ENCODE data around the gene NPY5R.

Gene NPY5R

DNA sequence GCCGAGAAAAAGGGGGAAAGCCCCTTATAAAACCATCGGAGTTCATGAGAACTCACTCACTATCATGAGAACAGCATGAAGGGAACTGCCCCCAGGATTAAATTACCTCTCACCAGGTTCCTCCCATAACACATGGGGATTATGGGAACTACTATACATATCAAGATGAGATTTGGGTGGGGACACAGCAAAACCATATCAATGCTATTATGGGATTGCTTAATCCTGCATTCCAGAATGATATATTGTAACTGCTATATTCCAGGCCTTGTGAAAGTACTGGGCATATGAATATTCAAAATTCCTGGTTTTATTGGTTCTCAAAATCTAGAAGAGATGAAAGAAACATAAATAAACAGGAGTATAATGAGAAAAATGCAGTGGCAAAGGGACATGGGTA lies 40.6 kb upstream of the NPY5R start:
- Histone ChIP-seq H3K27me3 (ENCODE audit: insufficient read depth, low read length) (no peaks in the 10 kb centered on the region), H3K4me2 (ENCODE audit: low read length) (no peak overlapping the region), H3K27ac (ENCODE audit: low read depth, low read length, poor library complexity, severe bottlenecking) (no peak overlapping the region), H3K9me3 (ENCODE audit: low read length) (no peaks in the 10 kb centered on the region), H3K4me3 (ENCODE audit: low read depth, low read length, poor library complexity, severe bottlenecking) (no peak overlapping the region), H3F3A (ENCODE audit: insufficient read depth, low read length) (no peaks in the 10 kb centered on the region), H3K79me2 (ENCODE audit: insufficient read depth, low read length) (no peaks in the 10 kb centered on the region), H3K36me3 (ENCODE audit: insufficient read depth, low read length) (no peaks in the 10 kb centered on the region), H3K9me2 (ENCODE audit: low read depth, low read length) (no peaks in the 10 kb centered on the region), H4K20me1 (ENCODE audit: insufficient read depth, low read length) (no peaks in the 10 kb centered on the region), H3K4me1 (ENCODE audit: insufficient read depth, low read length, severe bottlenecking) (no peaks in the 10 kb centered on the region), H2AFZ (ENCODE audit: low read length) (no peak overlapping the region), H3K9ac (ENCODE audit: low read length) (no peak overlapping the region)
- TF ChIP-seq, protein P1, sequence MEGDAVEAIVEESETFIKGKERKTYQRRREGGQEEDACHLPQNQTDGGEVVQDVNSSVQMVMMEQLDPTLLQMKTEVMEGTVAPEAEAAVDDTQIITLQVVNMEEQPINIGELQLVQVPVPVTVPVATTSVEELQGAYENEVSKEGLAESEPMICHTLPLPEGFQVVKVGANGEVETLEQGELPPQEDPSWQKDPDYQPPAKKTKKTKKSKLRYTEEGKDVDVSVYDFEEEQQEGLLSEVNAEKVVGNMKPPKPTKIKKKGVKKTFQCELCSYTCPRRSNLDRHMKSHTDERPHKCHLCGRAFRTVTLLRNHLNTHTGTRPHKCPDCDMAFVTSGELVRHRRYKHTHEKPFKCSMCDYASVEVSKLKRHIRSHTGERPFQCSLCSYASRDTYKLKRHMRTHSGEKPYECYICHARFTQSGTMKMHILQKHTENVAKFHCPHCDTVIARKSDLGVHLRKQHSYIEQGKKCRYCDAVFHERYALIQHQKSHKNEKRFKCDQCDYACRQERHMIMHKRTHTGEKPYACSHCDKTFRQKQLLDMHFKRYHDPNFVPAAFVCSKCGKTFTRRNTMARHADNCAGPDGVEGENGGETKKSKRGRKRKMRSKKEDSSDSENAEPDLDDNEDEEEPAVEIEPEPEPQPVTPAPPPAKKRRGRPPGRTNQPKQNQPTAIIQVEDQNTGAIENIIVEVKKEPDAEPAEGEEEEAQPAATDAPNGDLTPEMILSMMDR (IDR thresholded peaks at IDR 0.05; ENCODE audit: low read length) = no peak
- no peak for TF ChIP-seq EZH2 (IDR thresholded peaks at IDR 0.05; ENCODE audit: borderline replicate concordance, low read length)

DNA sequence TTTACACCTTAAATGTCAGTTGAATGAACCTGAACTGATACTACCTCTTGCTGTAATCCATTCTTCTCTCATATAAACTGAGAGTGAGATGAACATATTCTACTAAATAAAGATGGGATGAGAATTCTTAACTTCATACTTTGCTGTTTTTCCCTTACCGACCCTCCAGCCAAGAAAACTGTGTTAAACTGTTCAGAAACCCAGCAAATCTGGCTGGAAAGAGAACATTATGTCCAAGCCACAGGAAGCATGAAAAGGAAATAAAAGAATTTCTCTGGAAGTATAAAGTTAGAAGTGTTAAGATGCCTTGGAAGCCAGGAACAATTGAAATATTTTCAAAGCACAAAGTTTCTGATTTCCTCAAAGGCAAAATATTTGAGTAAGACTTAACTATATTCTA lies 34.2 kb upstream of the NPY5R start:
- H4K20me1 ChIP-seq (ENCODE audit: insufficient read depth, low read length) = no peaks in the 10 kb centered on the region
- H3K9me2 ChIP-seq (ENCODE audit: low read depth, low read length) = no peaks in the 10 kb centered on the region
- H3K27me3 ChIP-seq (ENCODE audit: insufficient read depth, low read length) = no peaks in the 10 kb centered on the region
- H3F3A ChIP-seq (ENCODE audit: insufficient read depth, low read length) = no peaks in the 10 kb centered on the region
- H3K9me3 ChIP-seq (ENCODE audit: low read length) = no peaks in the 10 kb centered on the region
- H3K9ac ChIP-seq (ENCODE audit: low read length) = no peak overlapping the region
- H3K79me2 ChIP-seq (ENCODE audit: insufficient read depth, low read length) = no peaks in the 10 kb centered on the region
- no peaks in the 10 kb centered on the region for H3K36me3 ChIP-seq (ENCODE audit: insufficient read depth, low read length)
- TF ChIP-seq, protein P1 (IDR thresholded peaks at IDR 0.05; ENCODE audit: low read length) = no peak
- TF ChIP-seq EZH2 (IDR thresholded peaks at IDR 0.05; ENCODE audit: borderline replicate concordance, low read length) = no peak
- H3K4me2 ChIP-seq (ENCODE audit: low read length) = no peak overlapping the region
- no peak overlapping the region for H3K27ac ChIP-seq (ENCODE audit: low read depth, low read length, poor library complexity, severe bottlenecking)
- no peak overlapping the region for H2AFZ ChIP-seq (ENCODE audit: low read length)
- H3K4me3 ChIP-seq (ENCODE audit: low read depth, low read length, poor library complexity, severe bottlenecking) = no peak overlapping the region
- no peaks in the 10 kb centered on the region for H3K4me1 ChIP-seq (ENCODE audit: insufficient read depth, low read length, severe bottlenecking)

DNA sequence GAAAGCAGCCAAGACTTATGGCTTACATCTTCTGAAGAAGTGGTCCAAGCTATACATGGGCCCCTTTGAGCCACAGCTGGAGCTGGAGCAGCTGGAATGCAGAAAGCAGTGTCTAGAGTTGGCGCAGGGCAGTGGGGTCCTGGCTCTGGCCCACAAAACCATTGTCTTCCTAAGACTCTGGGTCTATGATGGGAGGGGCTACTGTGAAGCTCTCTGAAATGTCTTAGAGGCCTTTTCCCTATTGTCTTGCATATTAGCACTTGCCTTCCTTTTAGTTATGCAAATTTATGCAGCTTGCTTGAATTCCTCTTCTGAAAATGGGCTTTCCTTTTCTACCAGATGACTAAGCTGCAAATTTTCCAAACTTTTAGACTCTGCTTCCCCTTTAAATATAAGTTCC lies 26.6 kb upstream of the NPY5R start:
- Histone ChIP-seq H4K20me1 (ENCODE audit: insufficient read depth, low read length) (no peaks in the 10 kb centered on the region), H3K27me3 (ENCODE audit: insufficient read depth, low read length) (no peaks in the 10 kb centered on the region), H2AFZ (ENCODE audit: low read length) (no peak overlapping the region), H3K4me2 (ENCODE audit: low read length) (no peak overlapping the region), H3K79me2 (ENCODE audit: insufficient read depth, low read length) (no peaks in the 10 kb centered on the region), H3K9me2 (ENCODE audit: low read depth, low read length) (no peaks in the 10 kb centered on the region), H3K9me3 (ENCODE audit: low read length) (no peaks in the 10 kb centered on the region), H3K27ac (ENCODE audit: low read depth, low read length, poor library complexity, severe bottlenecking) (no peak overlapping the region), H3K36me3 (ENCODE audit: insufficient read depth, low read length) (no peaks in the 10 kb centered on the region), H3K4me1 (ENCODE audit: insufficient read depth, low read length, severe bottlenecking) (no peaks in the 10 kb centered on the region), H3F3A (ENCODE audit: insufficient read depth, low read length) (no peaks in the 10 kb centered on the region), H3K9ac (ENCODE audit: low read length) (no peak overlapping the region), H3K4me3 (ENCODE audit: low read depth, low read length, poor library complexity, severe bottlenecking) (no peak overlapping the region)
- TF ChIP-seq, protein P1 (IDR thresholded peaks at IDR 0.05; ENCODE audit: low read length) = no peak
- no peak for TF ChIP-seq EZH2 (IDR thresholded peaks at IDR 0.05; ENCODE audit: borderline replicate concordance, low read length)

Data from OCI-LY1 (cell line).